ENCODE results near the gene PLEKHH3. TPM values are rescaled to one million over a fixed set of nuclear protein-coding genes. Genes with fewer than 3 reads are reported as not detected.
A peak's percentile ranks its signal among the peaks of the same experiment; 100 is the strongest.

PLEKHH3 gene
- total RNA-seq, 6 experiments from 2014 or later = 16.4 to 22.4 (median 19.1) TPM

GRCh38 chr17:42681976-42682721 is 5.4 kb upstream of the PLEKHH3 start, which contains the start of gene CNTNAP1:
CNTNAP1 (plus strand) TSS chr17:42682531; CDS start chr17:42682830, 299 bp downstream.
- peaks cover 19% of the 10 kb centered on the region for H3K36me3 Mint-ChIP-seq (ENCODE audit: low read depth)
- TF ChIP-seq CTCF (IDR thresholded peaks at IDR 0.05) = no peak
- H3K27me3 Mint-ChIP-seq (ENCODE audit: insufficient read depth) = peaks cover 8% of the 10 kb centered on the region
- H3K4me3 Mint-ChIP-seq = peak within 1 kb of the TSS; percentile 94
- H3K9me3 Mint-ChIP-seq = no peaks in the 10 kb centered on the region
- H3K27ac Mint-ChIP-seq = peak within 1 kb of the TSS; percentile 94
- peak; percentile 59 for DNase-seq
- H3K4me1 Mint-ChIP-seq (ENCODE audit: low read depth) = peaks cover 52% of the 10 kb centered on the region

GRCh38 chr17:42680331-42680808 is 3.6 kb upstream of the PLEKHH3 start:
- no peak for TF ChIP-seq CTCF (IDR thresholded peaks at IDR 0.05)
- Mint-ChIP-seq H3K4me3 (peak overlapping the region; percentile 86), H3K9me3 (no peaks in the 10 kb centered on the region), H3K36me3 (ENCODE audit: low read depth) (peaks cover 9% of the 10 kb centered on the region), H3K4me1 (ENCODE audit: low read depth) (peaks cover 52% of the 10 kb centered on the region), H3K27me3 (ENCODE audit: insufficient read depth) (peaks cover 8% of the 10 kb centered on the region), H3K27ac (peak overlapping the region; percentile 89)
- peak; percentile 11 for DNase-seq

GRCh38 chr17:42679492-42680330 is 2.9 kb upstream of the PLEKHH3 start:
- no peaks in the 10 kb centered on the region for H3K9me3 Mint-ChIP-seq
- peak; percentile 94 for TF ChIP-seq CTCF (IDR thresholded peaks at IDR 0.05)
- H3K27me3 Mint-ChIP-seq (ENCODE audit: insufficient read depth) = peaks cover 8% of the 10 kb centered on the region
- H3K4me1 Mint-ChIP-seq (ENCODE audit: low read depth) = peaks cover 55% of the 10 kb centered on the region
- DNase-seq = peak; percentile 76
- H3K4me3 Mint-ChIP-seq = peak overlapping the region; percentile 86
- peak overlapping the region; percentile 89 for H3K27ac Mint-ChIP-seq
- peaks cover 5% of the 10 kb centered on the region; the same call in 1 of the 2 replicates for H3K36me3 Mint-ChIP-seq (ENCODE audit: low read depth)

- no peak for TF ChIP-seq CTCF (IDR thresholded peaks at IDR 0.05)
- no peak for DNase-seq
- Mint-ChIP-seq H3K27ac (peak overlapping the region; percentile 89), H3K36me3 (ENCODE audit: low read depth) (no peaks in the 10 kb centered on the region), H3K4me1 (ENCODE audit: low read depth) (peaks cover 62% of the 10 kb centered on the region), H3K9me3 (no peaks in the 10 kb centered on the region), H3K27me3 (ENCODE audit: insufficient read depth) (peaks cover 8% of the 10 kb centered on the region), H3K4me3 (peak overlapping the region; percentile 86)
These were observed 2.2 kb upstream of the PLEKHH3 start for GRCh38 chr17:42678951-42679491.

- H3K27me3 Mint-ChIP-seq (ENCODE audit: insufficient read depth) = peaks cover 9% of the 10 kb centered on the region
- TF ChIP-seq CTCF (IDR thresholded peaks at IDR 0.05) = no peak; the same call in 1 of the 2 replicates
- peaks cover 59% of the 10 kb centered on the region for H3K4me1 Mint-ChIP-seq (ENCODE audit: low read depth)
- peak overlapping the region; percentile 89 for H3K27ac Mint-ChIP-seq
- H3K4me3 Mint-ChIP-seq = peak overlapping the region; percentile 86
- DNase-seq = peak; percentile 89
- no peaks in the 10 kb centered on the region for H3K9me3 Mint-ChIP-seq
- no peaks in the 10 kb centered on the region for H3K36me3 Mint-ChIP-seq (ENCODE audit: low read depth)
These were observed 1.4 kb upstream of the PLEKHH3 start for GRCh38 chr17:42677921-42678781.

Measured in HFFc6 (cell line).